Ovary (tissue), 9 donors: ENCODE results near the gene NEAT1. TPM values are rescaled to one million over a fixed set of nuclear protein-coding genes. Genes with fewer than 3 reads are reported as not detected.

ENCODE experiments used
- DNase-seq, 5 donors: peaks; one replicate each; pipeline ENCODE4 v3.0.0-alpha.2; 2019 to 2020
- H3K27ac ChIP-seq, 2 donors: fragments of 200-600 bp; one replicate each; pipeline versions ENCODE4 v1.5.1 to v1.8.0; 2019 to 2022
- H3K27me3 ChIP-seq: fragments of 200-600 bp; one replicate; pipeline ENCODE4 v1.8.0; 2022
- H3K36me3 ChIP-seq: fragments of 200-600 bp; sonication (generic); one replicate; pipeline ENCODE4 v1.5.1; 2019
- H3K4me1 ChIP-seq: one replicate; pipeline ENCODE4 v1.8.1; 2013; ENCODE audit warnings: mild to moderate bottlenecking, moderate library complexity; ENCODE audit not compliant: insufficient read depth
- H3K4me3 ChIP-seq: fragments of 200-600 bp; sonication (generic); one replicate; pipeline ENCODE4 v1.5.1; 2017
- H3K9me3 ChIP-seq, 2 donors: fragments of 200-600 bp in 1 of 2; sonication (generic) in 1 of 2; one replicate each; pipeline versions ENCODE4 v1.5.1 to v1.8.1; 2013 to 2019; ENCODE audit warnings: mild to moderate bottlenecking in 1 of 2, moderate library complexity in 1 of 2
- CTCF ChIP-seq, 3 donors: fragments of 450-650 bp in 2 of 3; fragments of 200-600 bp in 1 of 3; IDR thresholded peaks; one replicate each; pipeline versions ENCODE4 v1.5.1 to v1.8.0; 2016 to 2022; ENCODE audit warnings: antibody characterized with exemption in 3 of 3, mild to moderate bottlenecking in 1 of 3
- EP300 ChIP-seq: sonication (generic); formaldehyde crosslinking; IDR thresholded peaks from one replicate; pipeline ENCODE4 v1.6.1; 2017; ENCODE audit warnings: antibody characterized with exemption
- POLR2A ChIP-seq: fragments of 450-650 bp; IDR thresholded peaks from one replicate; pipeline ENCODE4 v1.6.1; 2017; ENCODE audit warnings: antibody characterized with exemption, mild to moderate bottlenecking, moderate library complexity
- WGBS, 3 donors: extraction: QIAGEN DNeasy Blood & Tissue Kit in 1 of 3; methylation state at CpG; one replicate each; pipeline versions ENCODE4 v1.1.5 to v1.1.7; 2013 to 2017; 5-methylcytosine and 5-hydroxymethylcytosine counted together
- intact Hi-C, 4 donors: fragments of 100-400 bp; cut with DNase I; formaldehyde crosslinking; loops; one replicate each; pipeline versions ENCODE4 v1.11.0 to v1.15.1; 2022 to 2023
- polyA plus RNA-seq, 2 donors: library from polyadenylated mRNA; stranded (reverse); fragments of 200-250 nt in 1 of 2; fragments of 350-450 nt in 1 of 2; fragmentation: Illumina TruSeq in 1 of 2; extraction: RNeasy Lipid Tissue Mini Kit (QIAGEN cat#74804) in 1 of 2; gene quantifications; one replicate each; pipeline ENCODE4 v1.2.3, GENCODE V29; 2013 to 2014
- total RNA-seq, 7 donors: library from RNA; depleted of rRNA in 2 of 7; stranded (reverse); fragments of >200 nt in 2 of 7; fragmentation: NEBNext Ultra II Directional in 3 of 7; extraction: Animal tissue kit (Norgen Biotek cat#: 25700) in 3 of 7; gene quantifications; one replicate each; pipeline versions ENCODE4 v1.1.0 to v1.2.4, GENCODE V29; 2016 to 2023
- donor health status: DM: no; HTN: no; CAD: no; lungs with moderate emphysema.
- donor health status: DM: no; HTN: no; CAD: no.
- donor health status: Bipolar disorder and iron deficiency.
- donor health status: DM: yes; HTN: yes; CAD: no.
- donor health status: DM: no; HTN: no; CAD: no.
- donor health status: DM: yes; HTN: yes; CAD: no.

Gene NEAT1
- total and polyA plus RNA-seq, 9 donors = 175 to 850 (median 351) TPM

DNA sequence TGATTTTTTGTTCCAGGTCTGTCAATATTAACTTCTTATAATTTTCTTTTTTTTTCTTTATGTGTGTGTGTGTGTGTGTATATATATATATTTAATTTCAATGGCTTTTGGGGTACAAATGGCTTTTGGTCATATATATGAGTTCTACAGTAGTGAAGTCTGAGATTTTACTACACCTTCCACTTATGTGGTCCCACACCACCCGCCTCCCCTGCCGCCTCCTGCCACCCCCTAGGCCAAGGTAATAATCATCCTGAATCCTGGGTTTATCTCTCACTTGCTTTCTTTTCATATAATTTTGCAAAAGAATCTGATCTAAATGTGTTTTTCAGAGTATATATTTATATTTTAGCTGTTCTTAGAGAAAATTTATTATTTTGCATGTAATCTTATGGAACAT is 11.1 kb downstream of the NEAT1 start:
- H3K4me3 ChIP-seq = no peak overlapping the region
- H3K9me3 ChIP-seq = no peaks in the 10 kb centered on the region
- no peaks in the 10 kb centered on the region for H3K36me3 ChIP-seq
- peak in 1 of 5 donors; percentile 12 for DNase-seq
- no peak overlapping the region for H3K27ac ChIP-seq
- no peaks in the 10 kb centered on the region for H3K27me3 ChIP-seq
- intact Hi-C loops = no loop called here
- H3K4me1 ChIP-seq = peaks cover 3% of the 10 kb centered on the region
- 94 to 96% (median 95%) methylated on average over 2 of the region's 2 CpGs for WGBS, 3 donors
- TF ChIP-seq EP300 (no peak), POLR2A (no peak)

DNA sequence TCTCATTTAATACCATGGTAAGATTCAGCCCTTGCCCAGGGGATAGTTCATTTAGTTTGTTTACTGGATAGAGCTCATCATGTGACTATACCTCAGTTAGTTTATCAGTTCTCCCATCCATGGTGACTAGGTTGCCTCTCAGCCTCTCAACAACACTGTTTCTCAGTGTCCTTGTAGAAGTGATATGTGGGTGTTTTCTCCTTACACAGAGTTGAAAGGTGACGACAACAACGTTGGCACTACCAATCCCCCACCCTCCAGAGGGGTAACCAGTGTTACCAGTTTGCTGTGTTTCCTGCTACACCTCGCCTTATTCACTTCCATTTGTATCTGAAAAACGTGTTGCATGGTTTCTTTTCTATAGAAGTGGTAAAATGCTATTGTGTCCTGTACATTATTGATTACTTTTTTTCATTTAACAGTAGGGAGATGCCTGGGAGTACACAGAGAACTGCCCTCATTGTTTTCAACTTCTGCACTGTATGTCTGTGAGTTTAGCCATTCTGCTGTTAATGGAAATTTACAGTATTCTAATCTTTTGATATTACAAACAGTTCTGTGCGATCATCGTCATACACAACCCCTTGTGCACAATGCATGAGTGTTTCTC is 11.6 kb downstream of the NEAT1 start:
- TF ChIP-seq CTCF (IDR thresholded peaks at IDR 0.05) = no peak
- TF ChIP-seq POLR2A = no peak
- no peak for TF ChIP-seq EP300
- no peak overlapping the region for H3K4me3 ChIP-seq
- no peak overlapping the region for H3K27ac ChIP-seq
- no peaks in the 10 kb centered on the region for H3K36me3 ChIP-seq
- H3K9me3 ChIP-seq = no peaks in the 10 kb centered on the region
- 56 to 64% (median 63%) methylated on average over 6 of the region's 6 CpGs for WGBS, 3 donors
- H3K27me3 ChIP-seq = no peaks in the 10 kb centered on the region
- DNase-seq = peak in 1 of 5 donors; percentile 14
- peaks cover 4% of the 10 kb centered on the region for H3K4me1 ChIP-seq
- intact Hi-C loops = no loop called here

- intact Hi-C loops = no loop called here
- Histone ChIP-seq H3K4me3 (no peak overlapping the region), H3K36me3 (no peaks in the 10 kb centered on the region), H3K9me3 (no peaks in the 10 kb centered on the region), H3K27ac (no peak overlapping the region), H3K4me1 (peaks cover 2% of the 10 kb centered on the region), H3K27me3 (no peaks in the 10 kb centered on the region)
- DNase-seq = peak in 1 of 5 donors; percentile 18
- WGBS, 3 donors = 82 to 90% (median 86%) methylated on average over 5 of the region's 5 CpGs
- TF ChIP-seq EP300 = no peak
- TF ChIP-seq POLR2A = no peak
- no peak for TF ChIP-seq CTCF (IDR thresholded peaks at IDR 0.05)
Observed at GRCh38 chr11:65434667-65435410, 12.2 kb downstream of the NEAT1 start.

GRCh38 chr11:65435411-65435931 is 12.9 kb downstream of the NEAT1 start:
- no peaks in the 10 kb centered on the region for H3K27me3 ChIP-seq
- no peak overlapping the region for H3K27ac ChIP-seq
- TF ChIP-seq EP300 = no peak
- TF ChIP-seq CTCF (IDR thresholded peaks at IDR 0.05) = no peak
- no peak for TF ChIP-seq POLR2A
- intact Hi-C loops = no loop called here
- H3K9me3 ChIP-seq = no peaks in the 10 kb centered on the region
- H3K36me3 ChIP-seq = no peaks in the 10 kb centered on the region
- 78 to 85% (median 82%) methylated on average over 9 of the region's 9 CpGs for WGBS, 3 donors
- peaks cover 1% of the 10 kb centered on the region for H3K4me1 ChIP-seq
- DNase-seq = peak in 3 of 5 donors; percentile 14 to 27 (median 15)
- no peak overlapping the region for H3K4me3 ChIP-seq
